Upper lobe of right lung (tissue), 1 donor: Measurements from ENCODE around the gene PTPN23. TPM values are rescaled to one million over a fixed set of nuclear protein-coding genes. Genes with fewer than 3 reads are reported as not detected.

ENCODE experiments used
- ATAC-seq: fragments of 200-7000 bp; cut with Tn5 transposase; one replicate; pipeline ENCODE4 v1.9.1; 2020; ENCODE audit warnings: mild to moderate bottlenecking, moderate library complexity
- DNase-seq: peaks from one replicate; pipeline ENCODE4 v3.0.0-alpha.2; 2020
- H3K27ac ChIP-seq: fragments of 200-600 bp; one replicate; pipeline ENCODE4 v1.8.0; 2022
- H3K27me3 ChIP-seq: fragments of 200-600 bp; one replicate; pipeline ENCODE4 v1.8.0; 2022; ENCODE audit warnings: mild to moderate bottlenecking
- H3K36me3 ChIP-seq: fragments of 200-600 bp; one replicate; pipeline ENCODE4 v1.8.0; 2022
- H3K4me1 ChIP-seq: fragments of 200-600 bp; one replicate; pipeline ENCODE4 v1.8.0; 2022
- H3K4me3 ChIP-seq: fragments of 200-600 bp; one replicate; pipeline ENCODE4 v1.8.0; 2022; ENCODE audit warnings: mild to moderate bottlenecking
- H3K9me3 ChIP-seq: fragments of 200-600 bp; one replicate; pipeline ENCODE4 v1.8.0; 2022
- CTCF ChIP-seq: fragments of 200-600 bp; IDR thresholded peaks from one replicate; pipeline ENCODE4 v1.8.0; 2022; ENCODE audit warnings: antibody characterized with exemption
- intact Hi-C: fragments of 100-400 bp; cut with DNase I; formaldehyde crosslinking; loops from one replicate; pipeline ENCODE4 v1.11.0; 2022
- total RNA-seq: library from RNA; stranded (reverse); fragmentation: NEBNext Ultra II Directional; extraction: Animal tissue kit (Norgen Biotek cat#: 25700); gene quantifications from one replicate; pipeline ENCODE4 v1.2.1, GENCODE V29; 2021
- donor health status: DM: no; HTN: yes; CAD: no; lungs with severe emphysema.

Gene PTPN23
- total RNA-seq, 1 donor from 2014 or later = 56.2 TPM

GRCh38 chr3:47414161-47414564, 33.3 kb downstream of the PTPN23 start:
- no peak overlapping the region for H3K27ac ChIP-seq
- DNase-seq = no peak

GRCh38 chr3:47414666-47415587, 34.1 kb downstream of the PTPN23 start:
- no peak for TF ChIP-seq CTCF
- no peaks in the 10 kb centered on the region for H3K4me1 ChIP-seq
- H3K27ac ChIP-seq = no peak overlapping the region

More at GRCh38 chr3:47414161-47414564, 33.3 kb downstream of the PTPN23 start:
- H3K36me3 ChIP-seq = peaks cover 81% of the 10 kb centered on the region
- H3K4me1 ChIP-seq = no peaks in the 10 kb centered on the region
- H3K27me3 ChIP-seq = no peaks in the 10 kb centered on the region
- H3K4me3 ChIP-seq = no peak overlapping the region
- H3K9me3 ChIP-seq = no peaks in the 10 kb centered on the region
- intact Hi-C loops = no loop called here
- ATAC-seq = no peak
- no peak for TF ChIP-seq CTCF

GRCh38 chr3:47416041-47416440, 35.2 kb downstream of the PTPN23 start:
- Histone ChIP-seq H3K27ac (no peak overlapping the region), H3K27me3 (no peaks in the 10 kb centered on the region), H3K9me3 (no peaks in the 10 kb centered on the region), H3K4me1 (no peaks in the 10 kb centered on the region), H3K4me3 (no peak overlapping the region), H3K36me3 (peaks cover 81% of the 10 kb centered on the region)
- DNase-seq = no peak
- ATAC-seq = no peak
- intact Hi-C loops = no loop called here
- TF ChIP-seq CTCF = no peak

More at GRCh38 chr3:47414666-47415587, 34.1 kb downstream of the PTPN23 start:
- Histone ChIP-seq H3K9me3 (no peaks in the 10 kb centered on the region), H3K27me3 (no peaks in the 10 kb centered on the region), H3K36me3 (peaks cover 81% of the 10 kb centered on the region), H3K4me3 (no peak overlapping the region)
- intact Hi-C loops = no loop called here
- DNase-seq (no peak), ATAC-seq (no peak)

GRCh38 chr3:47418167-47419082, 37.6 kb downstream of the PTPN23 start:
- ATAC-seq = no peak
- intact Hi-C loops = no loop called here

More at GRCh38 chr3:47418167-47419082, 37.6 kb downstream of the PTPN23 start:
- no peak overlapping the region for H3K4me3 ChIP-seq
- H3K36me3 ChIP-seq = peaks cover 62% of the 10 kb centered on the region
- no peak for TF ChIP-seq CTCF
- peaks cover 12% of the 10 kb centered on the region for H3K4me1 ChIP-seq
- no peak for DNase-seq
- H3K27me3 ChIP-seq = no peaks in the 10 kb centered on the region
- no peaks in the 10 kb centered on the region for H3K9me3 ChIP-seq
- no peak overlapping the region for H3K27ac ChIP-seq
